ENCODE data around the gene HOXB4.
A peak's percentile ranks its signal among the peaks of the same experiment; 100 is the strongest.

Gene HOXB4

GRCh38 chr17:48615047-48615962 is 37.2 kb upstream of the HOXB4 start, which contains the start of gene HOXB8:
Gene HOXB8, minus strand, starts transcription at chr17:48615292. Its CDS starts 588 bp downstream, at chr17:48614704.
- DNase-seq: no peak

GRCh38 chr17:48613862-48614694 is 35.9 kb upstream of the HOXB4 start:
- no peak for DNase-seq

- peak; percentile 47 for DNase-seq
These were observed 34.9 kb upstream of the HOXB4 start for GRCh38 chr17:48612854-48613691.

DNA sequence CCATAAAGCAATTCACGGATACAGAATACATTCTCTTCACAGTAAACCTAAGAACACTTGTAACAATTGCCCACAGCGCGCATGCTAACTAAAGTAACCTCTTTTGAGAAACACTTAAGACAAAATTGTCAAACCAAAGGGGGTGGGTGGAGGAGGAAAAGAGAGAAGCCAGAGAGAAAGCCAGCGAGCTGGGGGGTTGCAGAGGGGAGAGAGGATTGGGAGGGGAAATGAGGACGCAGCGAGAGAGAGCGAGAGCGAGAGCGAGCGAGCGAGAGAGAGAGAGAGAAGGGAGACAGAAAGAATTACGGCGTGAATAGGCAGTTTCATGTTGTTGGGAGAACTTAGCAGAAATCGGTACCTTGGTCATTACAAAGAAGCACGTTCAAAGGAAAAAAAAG is 34.3 kb upstream of the HOXB4 start:
- no peak for DNase-seq

DNA sequence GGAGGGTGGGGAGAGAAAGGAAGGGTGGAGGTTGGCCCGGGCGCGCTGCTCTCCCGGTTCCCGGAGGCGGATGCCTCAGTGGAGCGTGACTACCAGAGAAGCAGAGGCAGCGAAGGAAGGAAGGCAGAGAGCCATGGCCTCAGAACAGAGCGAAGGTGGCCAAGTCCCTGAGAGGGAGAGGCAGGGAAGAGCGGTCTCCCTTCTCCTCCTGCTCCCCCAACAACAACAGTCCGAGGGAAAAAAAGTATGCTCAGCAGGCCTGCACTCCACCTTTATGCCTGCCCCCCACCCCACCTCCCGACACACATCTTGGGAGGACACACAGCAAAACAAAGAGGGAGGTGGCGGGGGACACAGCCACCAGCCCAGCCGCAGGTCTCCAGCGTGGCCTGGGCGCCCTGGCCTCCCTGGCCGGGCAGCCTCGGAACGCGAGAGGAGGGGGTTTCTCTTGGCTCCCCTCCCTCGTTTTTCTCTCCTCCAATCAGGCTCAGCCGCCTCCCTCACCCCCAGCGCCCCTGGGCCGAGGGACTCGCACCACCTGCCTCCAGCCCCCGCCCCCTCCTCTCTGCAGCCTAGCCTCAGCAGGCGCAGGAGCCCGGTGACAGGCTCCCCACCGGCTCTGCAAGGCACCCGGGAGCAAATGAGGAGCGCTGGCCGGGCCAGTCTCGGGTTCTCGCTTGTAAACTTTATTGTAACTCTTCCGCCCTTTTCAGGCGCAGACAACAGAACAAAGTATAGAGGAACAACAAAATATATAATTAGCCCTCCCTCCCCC is 33.7 kb upstream of the HOXB4 start:
- DNase-seq: no peak

DNA sequence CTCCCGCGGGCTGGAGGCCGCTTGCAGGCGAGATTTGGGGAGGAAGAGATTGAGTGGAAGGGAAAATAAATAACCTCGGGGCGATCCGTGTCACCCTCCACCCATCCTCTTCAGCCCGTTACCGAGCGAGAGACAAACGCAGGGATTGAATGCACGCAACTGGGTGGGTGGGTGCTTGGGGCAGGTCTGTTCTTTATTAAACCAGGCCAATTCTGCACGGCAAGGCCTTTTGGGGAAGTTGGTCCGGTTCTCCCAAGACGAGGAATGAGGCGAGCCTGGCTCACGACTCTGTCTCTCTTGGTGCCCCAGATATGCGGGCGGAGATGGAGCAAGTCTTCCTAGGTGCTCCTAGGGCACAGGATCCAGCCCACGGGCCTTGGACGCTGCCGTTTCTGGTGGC is 33.1 kb upstream of the HOXB4 start:
- no peak for DNase-seq

DNA sequence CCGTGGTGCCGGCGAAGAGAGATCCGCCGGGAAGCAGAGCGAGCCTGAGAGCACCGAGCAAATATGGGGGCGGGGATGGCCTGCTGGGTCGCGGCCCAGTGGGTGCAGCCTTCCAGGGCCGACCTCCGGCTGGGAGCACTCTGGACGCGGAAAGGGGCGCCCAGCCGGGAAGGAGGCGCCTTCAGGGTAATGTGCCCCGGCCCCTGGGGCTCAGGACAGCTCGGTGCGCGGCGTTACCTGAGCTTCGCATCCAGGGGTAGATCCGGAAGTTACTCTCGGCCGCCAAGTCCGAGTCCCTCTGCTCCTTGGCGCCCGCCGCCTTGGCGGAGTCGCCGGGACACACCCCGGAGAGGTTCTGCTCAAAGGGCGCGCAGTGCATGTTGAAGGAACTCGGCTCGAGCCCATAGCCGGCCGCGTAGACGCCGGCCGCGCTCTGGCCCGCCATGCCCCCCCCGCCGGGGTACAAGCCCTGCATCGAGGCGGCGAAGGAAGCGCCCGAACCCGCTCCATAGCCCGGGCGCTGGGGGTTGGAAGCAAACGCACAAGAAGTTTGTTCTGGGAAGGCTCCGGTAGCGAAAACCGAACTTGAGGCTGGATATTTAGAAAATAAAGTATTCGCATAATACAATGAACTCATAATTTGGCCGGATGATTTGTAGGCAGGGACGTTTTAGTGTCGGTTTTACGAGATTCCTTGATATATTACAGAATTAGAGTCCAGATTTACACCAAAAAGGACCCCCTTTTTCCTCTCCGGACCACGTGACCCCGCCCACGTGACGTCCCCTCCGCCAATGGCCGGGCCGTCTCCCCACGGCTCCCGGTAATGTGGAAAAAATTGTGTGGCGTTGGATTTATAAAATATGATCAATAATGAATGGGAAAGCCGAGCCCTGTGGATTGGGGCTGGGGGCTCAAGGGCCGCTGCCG is 32.4 kb upstream of the HOXB4 start, which contains the start of gene HOXB7:
HOXB7 (minus strand) TSS at position 736 of the 930 bp plus-strand sequence; CDS start at position 637, 99 bp downstream.
- peak; percentile 47 for DNase-seq

DNA sequence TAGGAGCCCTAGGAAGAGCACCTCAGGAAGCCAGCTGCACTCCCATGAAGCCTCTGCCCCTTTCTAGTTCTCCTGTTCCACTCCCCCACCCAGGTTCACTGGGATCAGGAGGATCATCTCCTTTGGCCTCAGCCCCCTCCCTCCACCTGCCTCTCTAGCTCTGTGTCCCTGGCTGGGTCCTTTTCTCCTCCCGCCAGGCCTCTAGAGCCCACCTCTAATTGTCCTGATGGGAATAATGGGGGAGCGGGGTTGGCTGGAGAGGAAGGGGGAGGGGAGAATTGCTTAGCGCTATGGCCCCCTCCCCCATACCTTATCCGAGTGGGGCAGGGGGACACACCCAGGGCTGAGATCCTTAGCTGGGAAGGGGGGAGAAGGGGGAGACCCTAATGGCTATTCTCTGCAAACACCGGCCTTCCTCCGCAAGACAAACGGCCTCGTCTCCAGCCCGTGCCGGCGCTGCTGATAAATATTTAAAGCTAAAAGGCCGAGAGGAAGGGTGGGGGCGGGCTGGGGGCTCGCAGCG is 31.7 kb upstream of the HOXB4 start:
- DNase-seq: no peak

DNA sequence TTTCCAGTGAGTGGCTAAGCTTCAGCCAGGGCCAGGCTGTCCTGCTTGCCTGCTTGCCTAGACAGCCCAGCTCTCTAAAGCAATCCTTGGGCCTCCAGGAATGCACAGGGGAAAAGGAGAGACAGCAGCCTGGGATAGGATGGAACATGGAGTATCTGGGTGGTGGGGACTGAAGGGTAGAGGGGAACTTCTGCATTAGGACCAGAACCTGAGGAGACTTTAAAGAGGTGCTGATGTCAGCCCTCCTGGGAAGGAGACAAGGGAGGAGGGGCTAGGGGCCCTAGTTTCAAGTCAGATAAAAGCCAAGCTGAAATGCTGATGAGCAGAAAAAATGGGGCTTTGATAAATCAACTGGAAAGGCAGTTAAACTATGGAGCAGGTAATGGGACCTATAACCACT is 30.9 kb upstream of the HOXB4 start:
- DNase-seq: no peak

DNA sequence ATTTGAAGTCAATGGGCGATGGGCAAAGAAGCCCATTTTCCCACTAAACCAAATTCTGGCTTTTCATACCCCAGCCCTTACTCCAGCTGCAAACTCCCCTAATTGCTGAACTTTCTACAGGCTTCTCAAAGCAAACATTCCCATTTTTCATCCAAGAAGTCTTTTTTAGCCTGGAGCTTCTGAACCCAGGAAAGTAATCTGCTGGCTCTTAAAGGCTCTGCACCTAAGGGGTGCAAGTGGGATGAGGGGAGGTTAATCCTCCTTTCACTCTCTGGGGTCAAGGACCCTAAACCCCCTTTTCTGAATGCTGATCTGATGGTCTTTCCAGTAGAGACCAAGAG is 30.3 kb upstream of the HOXB4 start:
- no peak for DNase-seq

DNA sequence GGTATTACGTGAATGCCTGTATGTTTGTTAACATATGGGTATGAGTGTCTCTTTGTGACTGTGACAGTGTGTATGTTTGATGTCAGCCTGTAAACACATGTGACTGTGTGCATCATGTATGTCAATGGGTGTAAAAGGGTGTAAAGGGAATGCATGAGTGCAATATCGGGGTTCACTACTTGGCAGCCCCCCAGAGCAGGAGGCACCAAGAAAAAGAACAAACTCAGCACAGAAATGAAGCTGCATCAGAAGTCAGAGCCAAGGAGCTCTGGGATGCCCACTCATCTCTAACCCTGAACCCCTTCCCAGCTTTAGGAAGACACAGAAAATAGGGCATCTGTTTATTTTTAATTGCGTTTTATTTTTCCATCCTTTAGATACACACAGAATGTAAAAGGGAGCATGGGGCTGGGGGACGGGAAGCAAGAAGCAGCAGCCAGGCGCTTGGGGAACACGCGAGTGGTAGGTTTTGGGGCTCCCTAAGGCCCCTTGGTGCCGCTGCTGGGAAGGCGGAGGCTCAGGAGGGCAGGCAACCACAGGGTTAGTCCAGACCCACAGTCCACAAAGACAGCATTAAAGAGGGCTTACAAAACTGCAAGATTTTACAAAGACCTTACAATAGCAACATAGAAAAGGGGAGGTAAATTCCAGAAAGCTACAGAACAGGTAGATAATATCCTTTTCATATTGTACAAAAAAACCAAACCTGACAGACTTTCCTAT is 28.9 kb upstream of the HOXB4 start:
- DNase-seq: no peak

DNA sequence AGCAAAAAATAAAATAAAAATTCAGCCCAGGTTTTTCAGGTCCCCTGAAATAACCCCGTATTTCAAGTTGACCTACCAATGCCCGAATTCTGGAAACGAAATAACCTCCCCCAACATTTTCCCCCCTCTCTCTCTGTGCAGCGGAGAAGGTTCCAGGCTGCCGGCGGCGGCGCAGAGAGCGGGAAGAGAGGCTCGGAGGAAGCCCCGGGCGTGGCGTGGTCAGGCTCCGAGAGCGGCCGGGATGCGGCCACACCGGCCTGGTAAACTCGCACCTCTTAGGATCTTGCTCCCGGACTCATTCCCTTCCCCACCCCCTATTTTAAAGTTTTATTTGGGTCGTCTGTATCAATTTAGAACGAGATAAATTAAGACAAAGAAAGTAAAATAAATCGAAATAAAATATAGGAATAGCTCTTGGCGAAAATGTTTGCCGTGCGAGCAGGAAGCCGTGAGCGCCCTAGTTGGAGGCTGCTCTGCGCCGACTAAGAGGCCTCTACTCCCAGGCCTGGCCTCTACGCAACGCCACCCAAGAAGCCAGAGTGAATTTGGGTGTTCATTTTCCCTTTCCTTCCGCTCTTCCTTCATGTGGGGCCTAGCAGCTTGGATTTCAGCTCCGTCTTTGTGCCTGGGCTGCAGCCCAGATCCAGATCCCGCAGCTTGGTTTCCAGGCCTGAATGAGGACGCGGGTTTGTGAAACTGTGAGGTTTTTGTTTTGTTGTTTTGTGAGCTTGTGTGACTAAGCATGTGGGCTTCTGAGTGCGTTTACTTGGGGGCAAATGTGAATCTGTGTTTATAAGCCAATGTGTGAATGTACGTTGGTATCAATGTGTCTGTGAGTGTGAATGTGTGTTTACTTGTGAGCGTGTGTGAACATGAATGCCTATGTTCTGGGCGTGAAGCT is 28.1 kb upstream of the HOXB4 start:
- DNase-seq: no peak

- no peak for DNase-seq
These were observed 27.3 kb upstream of the HOXB4 start for GRCh38 chr17:48605409-48605919.

- DNase-seq: no peak
These were observed 26.7 kb upstream of the HOXB4 start, which contains the start of gene HOXB6 for GRCh38 chr17:48604770-48605329. Gene HOXB6, minus strand, starts transcription at chr17:48604986. Its CDS starts 6,836 bp downstream, at chr17:48598150.

GRCh38 chr17:48603959-48604769 is 26.0 kb upstream of the HOXB4 start:
- no peak for DNase-seq

DNA sequence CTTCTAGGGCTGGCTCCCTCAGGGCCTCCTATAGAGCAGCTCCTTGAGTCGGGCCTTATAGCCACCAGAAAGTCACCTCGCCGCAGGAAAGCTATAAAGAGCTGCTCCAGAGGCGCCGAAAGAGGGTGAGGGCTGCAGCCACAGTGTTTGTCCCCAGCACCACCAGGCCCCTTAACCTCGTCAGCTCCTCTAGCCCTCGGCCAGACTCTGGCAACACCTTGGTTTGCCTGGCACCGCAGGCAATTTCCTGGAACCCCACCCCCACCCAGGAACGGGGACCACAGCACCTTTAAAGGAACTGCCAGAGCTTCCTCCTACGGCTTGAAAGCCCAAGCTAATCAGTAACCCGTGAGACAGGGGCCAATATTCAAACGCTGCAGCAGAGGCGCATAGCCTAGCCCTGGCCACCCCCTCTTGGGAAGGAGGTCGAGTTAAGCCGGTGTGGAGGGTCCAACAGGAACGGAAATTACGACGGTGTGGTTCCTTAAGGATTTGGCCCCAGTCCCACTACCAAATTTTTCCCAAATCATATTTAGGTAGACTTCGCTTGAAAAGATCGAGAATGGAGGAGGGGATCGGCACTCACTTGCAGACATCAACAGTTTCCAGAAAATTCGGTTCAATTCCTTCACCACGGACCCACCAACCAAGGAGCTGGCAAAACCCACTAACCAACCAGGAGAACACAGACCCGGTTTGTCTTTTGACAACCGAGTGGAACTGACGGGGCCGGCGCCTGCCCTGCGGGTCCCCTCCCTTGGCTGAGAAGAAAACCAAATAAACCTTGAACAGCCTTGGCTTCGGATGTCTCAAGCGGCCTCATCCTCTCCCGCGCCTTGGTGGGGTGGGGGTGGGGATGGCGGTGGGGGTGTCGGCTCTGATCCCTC is 23.6 kb upstream of the HOXB4 start:
- DNase-seq: no peak
